GM21825 (cell line): ENCODE results near the gene HOXB13.

Source experiments
- ATAC-seq: cut with Tn5 transposase; IDR thresholded peaks from one replicate; pipeline ENCODE4 v1.9.1; 2021; ENCODE audit warnings: mild to moderate bottlenecking, moderate library complexity; ENCODE audit not compliant: unreplicated experiment

The HOXB13 gene

GRCh38 chr17:48715496-48716399 is 12.8 kb downstream of the HOXB13 start:
- no peak for ATAC-seq

GRCh38 chr17:48711128-48711527 is 17.4 kb downstream of the HOXB13 start:
- ATAC-seq = no peak

- ATAC-seq = no peak
Observed at GRCh38 chr17:48704361-48705248, 23.9 kb downstream of the HOXB13 start.

GRCh38 chr17:48701864-48702532 is 26.6 kb downstream of the HOXB13 start:
- ATAC-seq = no peak

GRCh38 chr17:48693178-48693577 is 35.4 kb downstream of the HOXB13 start:
- ATAC-seq = no peak

- no peak for ATAC-seq
Observed at GRCh38 chr17:48692049-48692448, 36.5 kb downstream of the HOXB13 start.

- no peak for ATAC-seq
Observed at GRCh38 chr17:48690655-48691054, 37.9 kb downstream of the HOXB13 start.

GRCh38 chr17:48681609-48682008 is 46.9 kb downstream of the HOXB13 start:
- ATAC-seq = no peak

- ATAC-seq = no peak
Observed at GRCh38 chr17:48679385-48680096, 49.0 kb downstream of the HOXB13 start.

GRCh38 chr17:48678141-48678971 is 50.2 kb downstream of the HOXB13 start:
- ATAC-seq = peak; percentile 68

GRCh38 chr17:48676963-48677558 is 51.5 kb downstream of the HOXB13 start:
- ATAC-seq = no peak
